Skeletal muscle satellite cell (primary cell): Measurements from ENCODE around the gene H2BK1. TPM values are rescaled to one million over a fixed set of nuclear protein-coding genes. Genes with fewer than 3 reads are reported as not detected.
A peak's percentile ranks its signal among the peaks of the same experiment; 100 is the strongest.

ENCODE experiments used
- H3K27me3 ChIP-seq: 2 replicates; pipeline ENCODE4 v1.7.0; 2013; ENCODE audit warnings: low read length; ENCODE audit not compliant: control insufficient read depth, insufficient read depth
- H3K36me3 ChIP-seq: 2 replicates; pipeline ENCODE4 v1.7.0; 2013; ENCODE audit warnings: mild to moderate bottlenecking, control low read depth, low read length; ENCODE audit not compliant: insufficient read depth
- H3K4me1 ChIP-seq: 2 replicates; pipeline ENCODE4 v1.7.0; 2013; ENCODE audit warnings: low read length; ENCODE audit not compliant: control insufficient read depth, insufficient read depth
- H3K4me2 ChIP-seq: 2 replicates; pipeline ENCODE4 v1.7.0; 2013; ENCODE audit warnings: mild to moderate bottlenecking, low read length
- H3K4me3 ChIP-seq: 2 replicates; pipeline ENCODE4 v1.7.0; 2013; ENCODE audit warnings: low read length
- H3K9ac ChIP-seq: 2 replicates; pipeline ENCODE4 v1.7.0; 2013; ENCODE audit warnings: mild to moderate bottlenecking, low read depth, low read length, moderate library complexity
- H3K9me3 ChIP-seq: replicated peaks from 2 replicates; pipeline ENCODE4 v1.7.0; 2013; ENCODE audit warnings: mild to moderate bottlenecking, control low read depth, low read length
- total RNA-seq: library from RNA; depleted of rRNA; stranded (reverse); fragments of >200 nt; gene quantifications from 2 replicates; pipeline ENCODE4 v1.2.3, GENCODE V29; 2012; rRNA removed

Gene H2BK1
- not detected in 2 replicates for total RNA-seq

DNA sequence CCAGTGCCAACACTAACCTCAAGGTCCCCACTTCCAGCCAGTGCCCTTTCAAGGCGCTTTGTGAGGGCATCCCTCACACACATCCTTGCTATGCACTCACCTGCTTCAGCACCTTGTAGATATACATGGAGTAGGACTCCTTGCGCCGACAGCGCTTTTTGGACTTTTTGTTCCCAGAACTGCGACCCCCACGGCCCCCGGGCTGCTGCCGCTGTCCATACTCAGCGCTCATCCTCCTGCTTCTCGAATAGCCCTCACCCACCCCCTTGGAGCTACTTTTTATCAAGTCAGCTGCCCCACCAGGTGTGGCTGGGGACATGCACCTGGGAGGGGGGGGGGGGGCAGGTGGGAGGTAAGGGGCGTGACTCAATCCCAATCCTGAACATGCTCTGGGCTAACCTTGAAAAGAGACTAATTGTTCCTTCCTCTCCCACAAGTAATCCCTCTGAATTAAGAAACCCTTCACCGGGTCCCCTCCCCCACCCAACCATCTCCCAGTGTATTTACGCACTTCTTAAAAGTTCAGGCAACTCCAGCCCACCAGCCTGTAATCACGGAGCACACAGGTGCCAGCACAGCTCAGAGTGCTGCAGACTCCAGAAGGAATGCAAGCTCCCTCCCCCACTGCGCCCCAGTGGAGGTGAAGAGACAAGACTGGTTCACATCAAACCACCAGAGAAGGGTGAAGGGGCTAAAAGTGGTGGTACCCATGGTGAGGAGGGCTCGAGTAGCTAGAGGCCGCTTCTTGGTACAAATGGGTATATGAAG, at the start of gene H2BK1:
Gene H2BK1 (minus strand): TSS at position 402 of the 768 bp plus-strand sequence. CDS start 170 bp downstream, at position 232.
- Histone ChIP-seq H3K9me3 (no peaks in the 10 kb centered on the region), H3K4me3 (no peak within 1 kb of the TSS), H3K36me3 (peaks cover 24% of the 10 kb centered on the region), H3K9ac (no peak within 1 kb of the TSS), H3K4me2 (no peak within 1 kb of the TSS), H3K27me3 (peaks cover 27% of the 10 kb centered on the region), H3K4me1 (no peaks in the 10 kb centered on the region)

GRCh38 chr7:151257990-151258389, 47.7 kb upstream of the H2BK1 start:
- Histone ChIP-seq H3K9me3 (no peaks in the 10 kb centered on the region), H3K4me2 (no peak overlapping the region), H3K9ac (no peak overlapping the region), H3K4me1 (peaks cover 1% of the 10 kb centered on the region), H3K4me3 (no peak overlapping the region), H3K36me3 (no peaks in the 10 kb centered on the region), H3K27me3 (peaks cover 77% of the 10 kb centered on the region)

- Histone ChIP-seq H3K9me3 (no peaks in the 10 kb centered on the region), H3K9ac (no peak overlapping the region), H3K27me3 (peaks cover 62% of the 10 kb centered on the region), H3K4me2 (peak overlapping the region; percentile 32), H3K4me1 (peaks cover 12% of the 10 kb centered on the region), H3K36me3 (no peaks in the 10 kb centered on the region), H3K4me3 (no peak overlapping the region)
Observed at GRCh38 chr7:151256410-151257045, 46.2 kb upstream of the H2BK1 start.

DNA sequence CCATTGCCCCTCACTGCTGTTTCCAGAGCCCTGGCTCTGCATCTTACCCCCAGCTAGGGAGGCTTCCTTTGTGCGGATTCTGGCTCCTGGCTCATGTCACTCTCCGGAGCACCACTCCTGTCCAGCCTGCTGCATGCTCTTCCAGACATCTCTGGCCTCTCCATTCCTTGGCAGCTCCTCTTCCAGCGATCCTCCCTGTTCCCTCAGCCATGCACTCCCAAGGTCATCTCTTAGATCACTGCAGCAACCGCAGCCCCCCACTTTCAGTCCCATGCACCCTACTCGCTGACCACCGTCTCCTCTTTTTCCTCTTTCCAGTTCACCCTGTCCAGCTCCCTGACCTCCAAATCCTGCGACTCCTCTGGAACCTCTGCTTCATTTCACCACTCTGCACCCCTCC, 45.1 kb upstream of the H2BK1 start:
- peaks cover 18% of the 10 kb centered on the region for H3K4me1 ChIP-seq
- H3K36me3 ChIP-seq: no peaks in the 10 kb centered on the region
- H3K9ac ChIP-seq: no peak overlapping the region
- H3K4me3 ChIP-seq: no peak overlapping the region
- no peak overlapping the region for H3K4me2 ChIP-seq
- no peaks in the 10 kb centered on the region for H3K9me3 ChIP-seq
- peaks cover 51% of the 10 kb centered on the region for H3K27me3 ChIP-seq

DNA sequence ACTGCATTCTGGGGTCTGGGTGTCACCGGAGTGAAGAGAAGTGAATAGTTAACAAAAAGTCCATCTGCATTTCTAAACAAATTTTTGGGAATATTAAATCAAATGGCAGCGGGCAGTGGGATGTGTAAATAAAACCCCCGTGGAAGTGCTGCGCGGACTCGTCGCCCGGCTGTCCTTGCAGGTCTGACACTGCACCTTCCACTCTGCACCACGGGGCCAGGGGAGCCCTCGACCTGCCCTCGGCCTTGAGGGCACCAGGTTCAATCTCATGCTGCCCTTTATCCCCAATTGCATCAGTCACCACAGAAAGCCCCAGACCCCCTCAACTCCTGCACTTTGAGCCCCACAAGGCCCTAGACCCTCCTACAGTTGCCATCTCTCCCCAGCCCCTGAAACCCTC, 44.6 kb upstream of the H2BK1 start:
- H3K9ac ChIP-seq: no peak overlapping the region
- no peak overlapping the region for H3K4me3 ChIP-seq
- H3K4me1 ChIP-seq: peaks cover 22% of the 10 kb centered on the region
- peaks cover 45% of the 10 kb centered on the region for H3K27me3 ChIP-seq
- H3K4me2 ChIP-seq: no peak overlapping the region
- H3K36me3 ChIP-seq: no peaks in the 10 kb centered on the region
- no peaks in the 10 kb centered on the region for H3K9me3 ChIP-seq

- Histone ChIP-seq H3K9me3 (no peaks in the 10 kb centered on the region), H3K9ac (no peak overlapping the region), H3K4me2 (no peak overlapping the region), H3K4me3 (no peak overlapping the region), H3K27me3 (peaks cover 42% of the 10 kb centered on the region), H3K36me3 (no peaks in the 10 kb centered on the region), H3K4me1 (peaks cover 28% of the 10 kb centered on the region)
Observed at GRCh38 chr7:151254316-151254715, 44.0 kb upstream of the H2BK1 start.

GRCh38 chr7:151252961-151253711, 42.8 kb upstream of the H2BK1 start:
- peaks cover 36% of the 10 kb centered on the region for H3K27me3 ChIP-seq
- peak overlapping the region; percentile 75 for H3K4me3 ChIP-seq
- H3K4me2 ChIP-seq: peak overlapping the region; percentile 87
- peak overlapping the region; percentile 88 for H3K9ac ChIP-seq
- H3K36me3 ChIP-seq: no peaks in the 10 kb centered on the region
- peaks cover 33% of the 10 kb centered on the region for H3K4me1 ChIP-seq
- no peaks in the 10 kb centered on the region for H3K9me3 ChIP-seq

GRCh38 chr7:151252561-151252835, 42.2 kb upstream of the H2BK1 start:
- Histone ChIP-seq H3K36me3 (no peaks in the 10 kb centered on the region), H3K27me3 (peaks cover 31% of the 10 kb centered on the region), H3K4me2 (peak overlapping the region; percentile 87), H3K4me3 (peak overlapping the region; percentile 75), H3K4me1 (peaks cover 37% of the 10 kb centered on the region), H3K9ac (peak overlapping the region; percentile 88), H3K9me3 (no peaks in the 10 kb centered on the region)

- peaks cover 43% of the 10 kb centered on the region for H3K4me1 ChIP-seq
Observed at GRCh38 chr7:151251689-151252560, 41.6 kb upstream of the H2BK1 start.

GRCh38 chr7:151251328-151251688, 41.0 kb upstream of the H2BK1 start:
- peak overlapping the region; percentile 88 for H3K9ac ChIP-seq
- H3K9me3 ChIP-seq: no peaks in the 10 kb centered on the region
- H3K36me3 ChIP-seq: no peaks in the 10 kb centered on the region
- H3K4me3 ChIP-seq: peak overlapping the region; percentile 75
- peaks cover 19% of the 10 kb centered on the region for H3K27me3 ChIP-seq
- peaks cover 49% of the 10 kb centered on the region for H3K4me1 ChIP-seq
- peak overlapping the region; percentile 87 for H3K4me2 ChIP-seq

More at GRCh38 chr7:151251689-151252560, 41.6 kb upstream of the H2BK1 start:
- peaks cover 25% of the 10 kb centered on the region for H3K27me3 ChIP-seq
- peak overlapping the region; percentile 88 for H3K9ac ChIP-seq
- H3K4me3 ChIP-seq: peak overlapping the region; percentile 75
- H3K9me3 ChIP-seq: no peaks in the 10 kb centered on the region
- no peaks in the 10 kb centered on the region for H3K36me3 ChIP-seq
- H3K4me2 ChIP-seq: peak overlapping the region; percentile 87
